Measurements from ENCODE around the gene TNNI3K.

The TNNI3K gene

GRCh38 chr1:74526708-74527107, 291.5 kb downstream of the TNNI3K start:
- Histone ChIP-seq H3K27ac (ENCODE audit: low read depth, low read length) (no peak overlapping the region), H3K9ac (ENCODE audit: low read depth, low read length) (no peak overlapping the region), H3K36me3 (ENCODE audit: insufficient read depth, low read length) (no peaks in the 10 kb centered on the region), H3K9me3 (ENCODE audit: insufficient read depth, low read depth, low read length) (no peaks in the 10 kb centered on the region), H3K4me3 (ENCODE audit: low read length) (no peak overlapping the region), H3K4me1 (ENCODE audit: insufficient read depth, low read length) (peaks cover 40% of the 10 kb centered on the region), H3K27me3 (ENCODE audit: insufficient read depth, low read length) (no peaks in the 10 kb centered on the region)
- 89% methylated on average over 2 of the region's 2 CpGs for WGBS

DNA sequence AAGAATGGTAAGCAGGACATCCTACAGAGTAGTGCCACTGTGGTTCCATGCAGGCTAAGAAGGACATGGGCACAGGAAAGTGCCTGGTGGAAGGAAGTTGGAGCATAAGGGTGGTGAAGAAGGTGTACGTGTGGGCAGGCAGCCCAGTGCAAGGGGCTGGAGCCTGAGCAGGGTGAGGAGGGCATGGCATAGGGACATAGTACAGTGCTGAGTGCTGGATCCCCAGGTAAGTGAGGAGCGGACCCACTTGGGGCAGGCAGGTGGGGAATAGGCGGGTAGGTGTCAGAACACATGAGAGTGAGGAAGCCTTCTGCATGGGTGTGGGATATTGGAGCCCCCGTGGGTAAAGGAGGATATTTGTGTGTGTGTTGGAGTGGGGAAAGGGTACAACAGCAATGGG, 292.9 kb downstream of the TNNI3K start:
- no peak overlapping the region for H3K4me3 ChIP-seq (ENCODE audit: low read length)
- WGBS, result 94% methylated on average over 4 of the region's 4 CpGs

GRCh38 chr1:74530892-74531291, 295.7 kb downstream of the TNNI3K start:
- H3K9me3 ChIP-seq (ENCODE audit: insufficient read depth, low read depth, low read length), result no peaks in the 10 kb centered on the region
- H3K36me3 ChIP-seq (ENCODE audit: insufficient read depth, low read length), result no peaks in the 10 kb centered on the region
- H3K9ac ChIP-seq (ENCODE audit: low read depth, low read length), result no peak overlapping the region
- no peak overlapping the region for H3K27ac ChIP-seq (ENCODE audit: low read depth, low read length)
- peaks cover 1% of the 10 kb centered on the region; the same call in 1 of the 2 replicates for H3K4me1 ChIP-seq (ENCODE audit: insufficient read depth, low read length)
- no peak overlapping the region for H3K4me3 ChIP-seq (ENCODE audit: low read length)
- H3K27me3 ChIP-seq (ENCODE audit: insufficient read depth, low read length), result no peaks in the 10 kb centered on the region

More for the DNA sequence above, 292.9 kb downstream of the TNNI3K start:
- Histone ChIP-seq H3K9me3 (ENCODE audit: insufficient read depth, low read depth, low read length) (no peaks in the 10 kb centered on the region), H3K27me3 (ENCODE audit: insufficient read depth, low read length) (no peaks in the 10 kb centered on the region), H3K9ac (ENCODE audit: low read depth, low read length) (no peak overlapping the region), H3K4me1 (ENCODE audit: insufficient read depth, low read length) (peaks cover 26% of the 10 kb centered on the region), H3K27ac (ENCODE audit: low read depth, low read length) (no peak overlapping the region), H3K36me3 (ENCODE audit: insufficient read depth, low read length) (no peaks in the 10 kb centered on the region)

- Histone ChIP-seq H3K27ac (ENCODE audit: low read depth, low read length) (no peak overlapping the region), H3K9ac (ENCODE audit: low read depth, low read length) (no peak overlapping the region), H3K9me3 (ENCODE audit: insufficient read depth, low read depth, low read length) (no peaks in the 10 kb centered on the region), H3K4me1 (ENCODE audit: insufficient read depth, low read length) (no peaks in the 10 kb centered on the region), H3K4me3 (ENCODE audit: low read length) (no peak overlapping the region), H3K27me3 (ENCODE audit: insufficient read depth, low read length) (no peaks in the 10 kb centered on the region), H3K36me3 (ENCODE audit: insufficient read depth, low read length) (no peaks in the 10 kb centered on the region)
- 93% methylated on average over 1 of the region's 1 CpG for WGBS
Measured at GRCh38 chr1:74531796-74532195, 296.6 kb downstream of the TNNI3K start.

DNA sequence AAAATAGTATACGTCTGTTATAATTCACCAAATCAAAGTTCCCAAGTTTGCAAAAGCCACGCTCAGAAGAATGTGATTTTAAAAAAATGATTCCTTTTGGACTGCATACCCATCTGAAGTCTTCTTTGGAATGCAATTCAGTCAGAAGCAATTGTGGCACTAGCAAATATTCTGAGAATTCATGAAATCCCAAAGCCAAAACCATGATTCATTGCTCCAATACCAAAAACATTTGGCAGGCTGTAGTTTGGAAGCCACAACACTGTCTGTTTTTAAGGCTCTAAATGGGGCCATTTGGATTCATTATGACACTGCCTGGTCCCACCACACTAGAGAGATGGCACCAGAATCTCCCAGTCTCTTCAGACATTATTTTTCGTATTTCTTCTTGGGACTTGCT, 299.1 kb downstream of the TNNI3K start:
- WGBS, result 83% methylated on average over 2 of the region's 3 CpGs
- no peak overlapping the region for H3K4me3 ChIP-seq (ENCODE audit: low read length)

GRCh38 chr1:74545821-74546220, 310.6 kb downstream of the TNNI3K start:
- Histone ChIP-seq H3K9me3 (ENCODE audit: insufficient read depth, low read depth, low read length) (no peaks in the 10 kb centered on the region), H3K9ac (ENCODE audit: low read depth, low read length) (no peak overlapping the region), H3K4me3 (ENCODE audit: low read length) (no peak overlapping the region), H3K27ac (ENCODE audit: low read depth, low read length) (no peak overlapping the region), H3K4me1 (ENCODE audit: insufficient read depth, low read length) (no peaks in the 10 kb centered on the region), H3K27me3 (ENCODE audit: insufficient read depth, low read length) (no peaks in the 10 kb centered on the region), H3K36me3 (ENCODE audit: insufficient read depth, low read length) (no peaks in the 10 kb centered on the region)
- WGBS, result 99% methylated on average over 2 of the region's 2 CpGs

More for the DNA sequence above, 299.1 kb downstream of the TNNI3K start:
- Histone ChIP-seq H3K27ac (ENCODE audit: low read depth, low read length) (no peak overlapping the region), H3K27me3 (ENCODE audit: insufficient read depth, low read length) (no peaks in the 10 kb centered on the region), H3K9me3 (ENCODE audit: insufficient read depth, low read depth, low read length) (no peaks in the 10 kb centered on the region), H3K36me3 (ENCODE audit: insufficient read depth, low read length) (no peaks in the 10 kb centered on the region), H3K9ac (ENCODE audit: low read depth, low read length) (no peak overlapping the region), H3K4me1 (ENCODE audit: insufficient read depth, low read length) (no peaks in the 10 kb centered on the region)

DNA sequence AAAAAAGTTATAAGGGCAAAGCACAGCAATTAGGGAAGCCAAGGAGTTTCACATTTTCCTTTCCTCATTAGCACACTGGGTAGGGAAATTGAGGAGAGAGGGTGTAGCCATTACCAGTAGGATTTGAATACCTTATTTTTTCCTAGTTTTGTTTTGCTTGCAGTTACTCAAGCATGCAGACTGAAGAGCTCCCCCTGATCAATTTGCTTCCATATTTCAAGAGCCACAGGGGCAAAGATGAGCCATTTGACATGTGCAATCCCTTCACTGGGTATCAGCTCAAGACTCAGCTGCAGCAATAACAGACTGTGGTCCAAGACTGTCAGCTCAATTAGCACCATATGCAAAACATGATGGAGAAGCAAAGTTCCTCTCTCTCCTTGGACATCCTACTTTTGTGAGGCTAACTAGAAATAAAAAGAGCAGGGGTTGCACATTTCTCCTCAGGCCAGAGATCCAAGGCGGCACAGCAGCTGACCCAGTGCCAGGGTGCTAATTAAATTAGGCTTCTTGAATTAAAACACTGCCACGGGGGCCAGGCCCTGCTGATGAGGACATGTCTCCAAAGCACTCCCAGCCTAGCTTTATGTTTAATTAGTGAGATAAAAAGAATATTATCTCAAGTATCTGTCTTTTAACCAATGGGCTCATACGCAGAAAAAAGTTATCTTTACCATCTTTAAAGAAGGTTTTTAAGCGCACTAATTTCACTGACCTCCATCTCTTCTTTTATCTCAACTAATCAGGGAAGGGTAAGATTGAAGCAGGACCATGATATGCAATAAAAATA, 314.0 kb downstream of the TNNI3K start:
- no peaks in the 10 kb centered on the region for H3K4me1 ChIP-seq (ENCODE audit: insufficient read depth, low read length)
- no peak overlapping the region for H3K27ac ChIP-seq (ENCODE audit: low read depth, low read length)
- H3K9ac ChIP-seq (ENCODE audit: low read depth, low read length), result no peak overlapping the region
- H3K9me3 ChIP-seq (ENCODE audit: insufficient read depth, low read depth, low read length), result no peaks in the 10 kb centered on the region
- WGBS, result 90% methylated on average over 4 of the region's 4 CpGs
- no peaks in the 10 kb centered on the region for H3K27me3 ChIP-seq (ENCODE audit: insufficient read depth, low read length)
- no peaks in the 10 kb centered on the region for H3K36me3 ChIP-seq (ENCODE audit: insufficient read depth, low read length)
- no peak overlapping the region for H3K4me3 ChIP-seq (ENCODE audit: low read length)

DNA sequence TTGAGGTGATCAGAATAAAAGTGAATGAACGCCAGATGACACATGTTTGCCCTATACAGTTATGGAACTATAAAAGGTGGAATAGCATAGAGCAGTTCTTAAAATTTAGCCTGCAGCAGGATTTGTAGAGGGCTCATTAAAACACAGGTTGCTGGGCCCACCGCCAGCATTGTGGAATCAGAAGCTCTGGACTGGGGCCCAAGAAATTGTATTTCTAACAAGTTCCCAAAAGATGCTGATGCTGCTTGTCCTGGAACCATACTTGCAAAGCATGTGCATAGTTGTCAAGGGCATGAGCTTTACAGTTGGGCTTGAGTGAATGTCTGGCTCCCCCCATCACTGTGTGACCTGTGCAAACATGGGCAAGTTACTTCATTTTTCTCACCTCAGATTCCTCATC, 314.7 kb downstream of the TNNI3K start:
- H3K27ac ChIP-seq (ENCODE audit: low read depth, low read length), result no peak overlapping the region
- H3K9me3 ChIP-seq (ENCODE audit: insufficient read depth, low read depth, low read length), result no peaks in the 10 kb centered on the region
- H3K9ac ChIP-seq (ENCODE audit: low read depth, low read length), result no peak overlapping the region
- no peaks in the 10 kb centered on the region for H3K4me1 ChIP-seq (ENCODE audit: insufficient read depth, low read length)
- H3K36me3 ChIP-seq (ENCODE audit: insufficient read depth, low read length), result no peaks in the 10 kb centered on the region
- 95% methylated on average over 2 of the region's 2 CpGs for WGBS
- no peaks in the 10 kb centered on the region for H3K27me3 ChIP-seq (ENCODE audit: insufficient read depth, low read length)
- no peak overlapping the region for H3K4me3 ChIP-seq (ENCODE audit: low read length)

GRCh38 chr1:74570797-74571492, 335.8 kb downstream of the TNNI3K start:
- Histone ChIP-seq H3K4me1 (ENCODE audit: insufficient read depth, low read length) (no peaks in the 10 kb centered on the region), H3K9ac (ENCODE audit: low read depth, low read length) (no peak overlapping the region), H3K4me3 (ENCODE audit: low read length) (no peak overlapping the region), H3K36me3 (ENCODE audit: insufficient read depth, low read length) (no peaks in the 10 kb centered on the region), H3K27ac (ENCODE audit: low read depth, low read length) (no peak overlapping the region), H3K9me3 (ENCODE audit: insufficient read depth, low read depth, low read length) (no peaks in the 10 kb centered on the region), H3K27me3 (ENCODE audit: insufficient read depth, low read length) (no peaks in the 10 kb centered on the region)
- WGBS, result 73% methylated on average over 14 of the region's 14 CpGs

DNA sequence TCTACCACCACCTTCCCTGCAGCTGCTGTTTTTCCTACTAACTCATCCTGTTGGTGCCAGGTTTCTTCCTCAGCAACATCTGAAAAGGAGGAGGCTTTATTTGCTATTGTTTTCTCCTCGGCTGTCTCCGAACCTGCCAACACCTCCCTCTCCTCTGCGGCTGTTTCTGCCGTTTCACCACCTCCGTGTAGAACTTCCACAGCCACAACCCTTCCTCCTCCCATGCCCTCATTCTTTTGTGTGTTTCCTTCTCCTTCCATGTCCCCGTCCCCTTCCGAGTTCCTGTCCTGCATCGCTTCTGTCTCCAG, 336.3 kb downstream of the TNNI3K start:
- Histone ChIP-seq H3K4me3 (ENCODE audit: low read length) (no peak overlapping the region), H3K36me3 (ENCODE audit: insufficient read depth, low read length) (no peaks in the 10 kb centered on the region), H3K9me3 (ENCODE audit: insufficient read depth, low read depth, low read length) (no peaks in the 10 kb centered on the region), H3K27ac (ENCODE audit: low read depth, low read length) (no peak overlapping the region), H3K9ac (ENCODE audit: low read depth, low read length) (no peak overlapping the region), H3K27me3 (ENCODE audit: insufficient read depth, low read length) (no peaks in the 10 kb centered on the region), H3K4me1 (ENCODE audit: insufficient read depth, low read length) (no peaks in the 10 kb centered on the region)
- 88% methylated on average over 8 of the region's 8 CpGs for WGBS

- Histone ChIP-seq H3K4me1 (ENCODE audit: insufficient read depth, low read length) (no peaks in the 10 kb centered on the region), H3K9ac (ENCODE audit: low read depth, low read length) (no peak overlapping the region), H3K27me3 (ENCODE audit: insufficient read depth, low read length) (no peaks in the 10 kb centered on the region), H3K27ac (ENCODE audit: low read depth, low read length) (no peak overlapping the region), H3K4me3 (ENCODE audit: low read length) (no peak overlapping the region), H3K36me3 (ENCODE audit: insufficient read depth, low read length) (no peaks in the 10 kb centered on the region), H3K9me3 (ENCODE audit: insufficient read depth, low read depth, low read length) (no peaks in the 10 kb centered on the region)
- WGBS, result 90% methylated on average over 6 of the region's 6 CpGs
Measured at GRCh38 chr1:74571891-74572290, 336.7 kb downstream of the TNNI3K start.

Measured in HUES64 (cell line).